UCSD-AML1 (cell line): Measurements from ENCODE around the gene FBXO28.
A peak's percentile ranks its signal among the peaks of the same experiment; 100 is the strongest.

ENCODE experiments used
- DNase-seq: peaks from one replicate; lab custom pipeline; 2025; ENCODE audit not compliant: unreplicated experiment; lab: John Stamatoyannopoulos, UW

Gene FBXO28

GRCh38 chr1:224095339-224095738, 18.6 kb upstream of the FBXO28 start:
- DNase-seq = no peak

GRCh38 chr1:224095867-224096266, 18.0 kb upstream of the FBXO28 start:
- no peak for DNase-seq

DNA sequence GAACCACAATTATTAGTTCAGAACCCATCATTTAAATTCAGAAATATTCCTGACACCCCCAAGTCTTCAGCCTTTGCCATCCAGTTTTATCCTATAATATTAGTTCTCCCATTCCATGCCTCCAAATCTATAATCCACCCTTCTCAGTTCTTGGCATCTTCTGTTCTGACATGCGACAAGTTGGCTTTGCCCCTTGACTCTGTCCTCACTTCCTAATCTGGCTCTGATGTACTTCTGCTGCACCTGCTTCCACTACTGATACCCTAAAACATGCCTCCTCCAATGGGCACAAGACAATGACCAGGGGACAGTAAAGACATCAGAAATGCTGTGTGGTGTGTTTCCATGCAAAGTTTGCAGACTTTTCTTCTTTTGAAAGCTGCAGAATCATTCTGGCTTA, 17.1 kb upstream of the FBXO28 start:
- DNase-seq = no peak

- DNase-seq = no peak
Measured at GRCh38 chr1:224098007-224098406, 15.9 kb upstream of the FBXO28 start.

DNA sequence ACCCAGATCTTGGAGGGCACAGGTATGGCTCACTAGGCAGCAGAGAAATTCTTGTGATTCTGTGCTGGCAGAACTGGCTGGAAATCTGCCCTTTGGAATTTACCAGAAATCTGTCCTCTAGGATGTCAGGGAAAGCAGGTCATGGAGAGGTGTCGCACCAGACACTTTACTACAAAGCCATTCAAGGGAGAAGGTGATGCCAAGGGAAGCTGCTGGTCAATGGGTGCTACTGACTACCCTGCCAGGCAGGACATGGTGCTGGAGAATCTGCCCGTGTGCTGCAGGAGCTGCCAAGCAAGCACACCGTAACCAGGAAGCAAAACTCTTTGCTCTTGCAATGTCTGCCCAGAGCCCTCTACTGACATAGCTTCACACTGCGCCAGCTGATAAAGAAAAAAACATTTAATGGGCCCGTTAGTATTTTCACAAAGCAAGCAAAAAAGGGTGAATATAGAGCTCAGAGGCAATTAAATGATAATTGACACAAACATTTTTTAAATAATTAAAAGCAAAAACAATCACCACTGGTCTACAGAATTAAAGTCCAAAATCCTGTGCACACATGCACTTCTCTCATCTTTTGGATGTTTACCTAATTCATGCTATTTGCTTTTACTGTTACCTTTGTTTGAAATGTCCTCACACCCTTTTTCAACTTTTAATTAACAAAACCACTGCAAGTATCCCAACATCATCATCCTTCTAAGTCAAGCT, 7.2 kb upstream of the FBXO28 start:
- DNase-seq = peak; percentile 33

DNA sequence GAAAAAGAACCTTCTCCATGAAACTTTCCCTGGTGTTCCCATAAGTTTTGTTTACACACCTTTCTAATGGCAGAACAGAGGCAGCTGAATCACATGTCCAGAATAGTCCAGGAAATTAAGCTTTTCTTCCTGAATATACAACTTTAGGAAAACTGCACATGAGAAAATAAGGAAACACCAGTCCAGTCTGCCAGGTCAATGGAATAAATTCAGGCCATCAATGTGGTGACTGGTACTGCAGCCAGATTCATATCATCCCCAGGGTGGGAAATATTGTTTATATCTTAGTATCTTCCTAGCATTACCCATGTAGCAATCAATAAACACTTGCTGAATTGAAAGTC, 6.7 kb upstream of the FBXO28 start:
- no peak for DNase-seq

DNA sequence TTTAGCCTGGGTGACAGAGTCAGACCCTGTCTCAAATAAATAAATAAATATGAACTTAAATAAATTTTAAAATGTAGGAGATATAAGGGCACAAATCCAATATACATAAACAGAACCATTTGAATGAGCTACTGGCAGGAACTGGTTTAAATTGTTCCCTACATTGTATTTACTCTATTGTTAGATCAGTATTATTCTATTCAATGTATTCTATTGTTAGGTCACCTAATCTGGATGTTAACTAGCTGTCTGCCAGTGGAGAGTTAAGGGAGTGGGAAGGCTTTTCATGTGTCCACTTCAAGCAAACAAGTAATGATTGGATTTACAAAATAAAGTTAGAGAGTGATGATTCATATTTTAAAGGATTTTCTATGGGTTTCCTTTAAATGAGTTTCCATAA, 4.9 kb upstream of the FBXO28 start:
- DNase-seq = no peak

DNA sequence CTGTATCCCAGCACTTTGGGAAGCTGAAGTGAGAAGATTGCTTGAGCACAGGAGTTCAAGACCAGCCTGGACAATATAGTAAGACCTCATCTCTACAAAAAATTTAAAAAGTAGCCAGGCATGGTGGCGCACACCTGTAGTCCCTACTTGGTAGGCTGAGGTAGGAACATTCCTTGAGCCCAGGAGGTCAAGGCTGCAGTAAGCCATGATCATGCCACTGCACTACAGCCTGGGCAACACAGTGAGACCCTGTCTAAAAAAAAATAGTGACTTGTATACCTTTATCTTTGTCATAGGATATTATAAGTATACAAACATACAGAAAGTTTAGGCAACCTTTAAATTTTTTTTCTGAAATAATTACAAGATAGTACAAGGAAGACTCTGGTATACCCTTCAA, 3.9 kb upstream of the FBXO28 start:
- DNase-seq = no peak

DNA sequence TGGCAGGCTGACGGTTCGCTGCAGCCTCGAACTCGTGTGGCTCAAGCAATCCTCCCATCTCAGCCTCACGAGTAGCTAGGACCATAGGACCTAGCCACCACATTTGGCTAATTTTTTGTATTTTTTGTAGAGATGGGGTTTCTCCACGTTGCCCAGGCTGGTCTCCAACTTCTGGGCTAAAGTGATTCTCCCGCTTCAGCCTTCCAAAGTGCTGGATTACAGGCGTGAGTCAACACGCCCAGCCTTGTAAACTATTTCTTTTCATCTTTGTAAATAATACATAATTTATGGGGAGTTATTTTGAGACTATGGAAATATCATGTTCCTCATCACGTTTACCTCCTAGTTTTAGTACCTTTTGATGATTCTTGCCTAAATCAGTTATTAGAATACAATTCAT, 906 bp upstream of the FBXO28 start:
- DNase-seq = no peak

DNA sequence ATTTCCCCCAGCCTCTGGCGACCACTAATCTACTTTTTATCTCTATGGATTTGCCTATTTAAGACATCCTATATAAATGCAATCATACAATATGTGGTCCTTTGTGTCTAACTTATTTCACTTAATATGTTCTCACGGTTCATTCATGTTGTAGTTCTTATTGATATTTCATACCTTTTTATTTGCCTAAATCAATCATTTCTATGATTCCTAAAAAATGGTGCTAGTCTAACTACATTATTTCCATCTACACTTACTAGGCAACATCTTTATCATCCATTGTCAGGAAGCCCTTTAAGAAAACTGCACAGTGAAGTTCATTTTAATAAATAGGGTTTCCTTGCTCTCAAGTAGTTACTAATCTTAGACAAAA, 380 bp upstream of the FBXO28 start:
- DNase-seq = no peak

DNA sequence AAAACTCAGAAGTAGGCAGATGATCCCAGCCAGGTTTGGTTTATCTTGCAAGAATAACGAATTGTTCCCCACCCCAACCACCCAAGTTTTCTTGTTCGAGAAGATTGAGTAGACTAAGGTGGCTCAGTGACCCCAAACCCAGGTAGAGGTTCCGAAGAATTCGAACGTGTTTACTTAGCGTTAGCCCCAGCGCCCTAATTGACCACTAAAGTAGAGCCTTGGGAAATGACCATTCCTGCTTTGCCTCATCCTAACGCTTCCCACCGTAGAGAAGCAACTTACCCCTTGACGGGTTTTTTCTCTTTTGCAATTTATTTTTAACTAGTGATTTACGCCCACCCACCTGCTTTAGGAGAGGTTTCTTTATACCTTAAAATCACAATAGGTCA, 870 bp downstream of the FBXO28 start:
- DNase-seq = no peak

GRCh38 chr1:224116131-224116530, 2.2 kb downstream of the FBXO28 start:
- DNase-seq = no peak

- DNase-seq = no peak
Measured at GRCh38 chr1:224118688-224119087, 4.8 kb downstream of the FBXO28 start.

DNA sequence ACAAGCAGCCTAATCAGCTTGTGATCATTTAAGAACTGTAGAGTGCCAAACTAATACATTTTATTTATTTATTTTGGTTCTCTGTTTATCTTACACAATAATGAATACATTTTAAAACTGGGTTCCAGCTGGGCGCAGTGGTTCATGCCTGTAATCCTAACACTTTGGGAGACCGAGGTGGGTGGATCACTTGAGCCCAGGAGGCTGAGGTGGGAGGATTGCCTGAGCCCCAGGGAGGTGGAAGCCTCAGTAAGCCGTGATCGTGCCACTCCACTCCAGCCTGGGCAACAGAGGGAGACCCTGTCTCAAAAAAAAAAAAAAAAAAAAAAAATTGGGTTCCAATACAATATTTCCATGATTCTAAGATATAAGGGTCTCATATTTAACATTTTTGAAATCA, 9.2 kb downstream of the FBXO28 start:
- DNase-seq = no peak

DNA sequence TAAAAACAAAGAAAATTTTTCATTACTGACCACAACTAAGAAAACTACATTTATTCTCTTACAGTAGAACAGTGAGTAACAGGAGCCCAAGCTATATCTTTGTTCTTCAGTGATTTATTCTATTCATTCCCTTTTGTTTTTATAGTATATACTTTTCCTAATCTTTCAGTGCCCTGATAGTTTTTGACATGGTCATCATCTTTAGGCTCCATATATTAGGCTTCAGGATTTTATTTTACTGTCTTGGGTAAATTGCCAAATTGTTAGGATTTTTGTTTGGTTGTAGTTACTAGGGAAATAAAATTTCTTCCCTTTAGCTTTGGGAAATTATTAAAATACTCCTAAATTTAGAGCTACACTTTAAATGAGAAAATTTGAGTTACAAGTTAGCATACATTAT, 10.3 kb downstream of the FBXO28 start:
- DNase-seq = no peak

DNA sequence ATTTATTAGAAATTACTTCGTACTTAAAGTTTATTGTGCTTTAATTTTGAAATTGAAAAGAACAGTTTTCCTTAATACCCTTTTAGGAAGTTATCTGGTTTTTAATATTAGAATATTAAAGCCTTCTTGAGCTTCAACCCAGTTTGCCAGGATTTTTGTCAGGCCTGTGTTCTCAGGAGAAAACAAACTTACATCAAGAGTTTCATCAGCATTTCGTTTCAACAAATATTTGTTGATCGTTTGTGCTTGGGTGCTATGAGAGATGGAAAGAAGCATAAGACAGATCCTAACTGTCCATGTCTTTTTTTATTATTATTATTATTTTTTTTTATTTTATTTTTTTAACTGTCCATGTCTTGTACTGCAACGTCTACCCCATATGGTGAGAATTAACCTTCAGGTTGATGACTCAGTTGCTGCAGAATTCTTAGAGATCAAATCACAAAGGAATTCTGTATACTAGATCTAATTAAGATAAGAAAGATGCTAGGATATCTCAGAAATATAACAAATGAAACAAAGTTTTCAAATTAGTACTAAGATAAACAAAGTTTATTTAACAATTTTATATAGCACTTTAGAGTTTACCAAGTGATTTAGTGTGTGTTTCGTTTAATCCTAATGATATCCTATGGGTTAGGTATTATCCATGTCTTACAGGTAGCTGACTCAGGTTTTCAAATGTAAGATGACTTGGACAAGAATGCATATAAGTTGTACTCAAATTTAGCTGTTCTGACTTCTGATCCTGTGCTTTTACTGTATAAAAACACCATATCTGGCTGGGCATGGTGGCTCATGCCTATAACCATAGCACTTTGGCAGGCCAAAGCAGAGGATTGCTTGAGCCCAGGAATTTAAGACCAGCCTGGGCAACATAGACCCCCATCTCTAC, 14.3 kb downstream of the FBXO28 start:
- DNase-seq = no peak

GRCh38 chr1:224131253-224131652, 17.3 kb downstream of the FBXO28 start:
- DNase-seq = no peak

DNA sequence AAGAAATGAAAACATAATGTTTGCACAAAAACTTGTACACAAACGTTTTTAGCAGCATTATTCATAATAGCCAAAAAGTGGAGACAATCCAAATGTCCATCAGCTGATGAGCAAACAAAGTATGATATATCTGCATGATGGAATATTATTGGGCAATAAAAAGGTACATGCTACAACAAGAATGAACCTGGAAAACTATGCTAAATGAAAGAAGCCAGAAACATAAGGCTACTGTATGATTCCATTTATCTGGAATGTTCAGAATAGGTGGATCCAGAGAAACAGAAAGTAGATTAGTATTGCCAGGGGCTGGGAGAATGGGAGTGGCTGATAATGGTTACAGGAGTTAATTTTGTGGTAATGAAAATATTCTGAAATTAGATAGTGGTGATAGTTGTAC, 19.0 kb downstream of the FBXO28 start:
- DNase-seq = no peak

GRCh38 chr1:224133741-224134299, 19.9 kb downstream of the FBXO28 start:
- no peak for DNase-seq

- no peak for DNase-seq
Measured at GRCh38 chr1:224137518-224137917, 23.6 kb downstream of the FBXO28 start.

- DNase-seq = no peak
Measured at GRCh38 chr1:224138198-224138597, 24.3 kb downstream of the FBXO28 start.

DNA sequence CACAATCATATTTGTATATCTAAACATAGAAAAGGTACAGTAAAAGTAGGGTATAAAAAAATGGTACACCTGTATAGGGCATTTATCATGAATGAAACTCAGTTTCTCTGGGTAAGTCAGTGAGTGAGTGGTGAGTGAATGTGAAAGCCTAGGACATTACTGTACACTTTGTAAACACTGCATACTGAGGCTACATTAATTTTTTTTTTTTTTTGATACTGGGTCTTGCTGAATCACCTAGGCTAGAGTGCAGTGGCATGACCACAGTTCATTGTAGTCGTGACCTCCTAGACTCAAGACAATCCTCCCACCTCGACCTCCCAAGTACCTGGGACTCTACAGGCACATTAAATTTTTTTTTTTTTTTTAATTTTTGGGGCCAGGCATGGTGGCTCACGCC, 27.8 kb downstream of the FBXO28 start:
- no peak for DNase-seq
